NCI-H1694 (cell line): ENCODE measurements around the gene ZFAND3.

Source experiments
- DNase-seq: peaks from one replicate; lab custom pipeline; 2025; lab: John Stamatoyannopoulos, UW

Gene ZFAND3

GRCh38 chr6:38169977-38170526 is 350.5 kb downstream of the ZFAND3 start:
- DNase-seq: no peak

- DNase-seq: no peak
These were observed 351.3 kb downstream of the ZFAND3 start for GRCh38 chr6:38170666-38171355.

- DNase-seq: no peak
These were observed 352.6 kb downstream of the ZFAND3 start for GRCh38 chr6:38171997-38172738.

GRCh38 chr6:38172739-38173410 is 353.3 kb downstream of the ZFAND3 start:
- DNase-seq: no peak

GRCh38 chr6:38173909-38174308 is 354.4 kb downstream of the ZFAND3 start:
- no peak for DNase-seq

GRCh38 chr6:38174315-38174714 is 354.8 kb downstream of the ZFAND3 start:
- DNase-seq: no peak

- DNase-seq: no peak
These were observed 355.4 kb downstream of the ZFAND3 start for GRCh38 chr6:38174806-38175495.

GRCh38 chr6:38175786-38176185 is 356.3 kb downstream of the ZFAND3 start:
- DNase-seq: no peak

- DNase-seq: no peak
These were observed 357.5 kb downstream of the ZFAND3 start for GRCh38 chr6:38176797-38177751.

- no peak for DNase-seq
These were observed 358.5 kb downstream of the ZFAND3 start for GRCh38 chr6:38177882-38178583.

GRCh38 chr6:38178584-38178886 is 359.0 kb downstream of the ZFAND3 start:
- no peak for DNase-seq

GRCh38 chr6:38179300-38179699 is 359.8 kb downstream of the ZFAND3 start:
- no peak for DNase-seq

GRCh38 chr6:38179794-38180430 is 360.4 kb downstream of the ZFAND3 start:
- DNase-seq: no peak

GRCh38 chr6:38180586-38180985 is 361.1 kb downstream of the ZFAND3 start:
- DNase-seq: no peak

- DNase-seq: no peak
These were observed 362.9 kb downstream of the ZFAND3 start for GRCh38 chr6:38182426-38182825.

GRCh38 chr6:38183856-38184584 is 364.5 kb downstream of the ZFAND3 start:
- no peak for DNase-seq

- DNase-seq: no peak
These were observed 365.1 kb downstream of the ZFAND3 start for GRCh38 chr6:38184585-38185080.

GRCh38 chr6:38185244-38185643 is 365.7 kb downstream of the ZFAND3 start:
- no peak for DNase-seq

- DNase-seq: no peak
These were observed 366.2 kb downstream of the ZFAND3 start for GRCh38 chr6:38185752-38186151.
